Endothelial cell of umbilical vein (primary cell): ENCODE data around the gene UBXN6. TPM values are rescaled to one million over a fixed set of nuclear protein-coding genes. Genes with fewer than 3 reads are reported as not detected.

Source experiments
- BruUV-seq: library from RNA; stranded (reverse); fragments of 400-500 nt; replicated peaks from 2 replicates; lab custom pipeline; 2021; lab: Mats Ljungman, UMichigan
- CTCF ChIA-PET: fragments of 300-600, 350-600 bp; sonication (Branson Sonifier 250); formaldehyde crosslinking; loops from one replicate; lab custom pipeline; 2021; ENCODE audit warnings: antibody characterized with exemption, inconsistent platforms; lab: Charles Lee
- POLR2A ChIA-PET: fragments of 300-600, 350-600 bp; sonication (Branson Sonifier 250); formaldehyde crosslinking; loops from one replicate; lab custom pipeline; 2021; ENCODE audit warnings: antibody characterized with exemption, inconsistent platforms; lab: Charles Lee
- DNase-seq: peaks from one replicate; pipeline ENCODE4 v3.0.0-alpha.2; 2011; ENCODE audit warnings: low read depth, low spot score
- FAIRE-seq: peaks from 2 replicates; lab custom pipeline; 2011; peaks lifted over from hg19 to GRCh38; lab: Jason Lieb, UNC
- H2AFZ ChIP-seq: 2 replicates; pipeline ENCODE4 v1.6.0; 2012; ENCODE audit warnings: low read depth, low read length, control low read depth, inconsistent platforms
- H3K27ac ChIP-seq: 2 replicates; pipeline ENCODE4 v1.5.1; 2011; ENCODE audit warnings: low read depth, mild to moderate bottlenecking, control low read depth, low read length, moderate library complexity; ENCODE audit not compliant: insufficient read depth
- H3K27me3 ChIP-seq, 2 experiments: 2 replicates each; pipeline versions ENCODE4 v1.6.0 to v1.6.1; 2011; ENCODE audit warnings: low read length in 2 of 2, mixed read lengths in 1 of 2; ENCODE audit not compliant: control insufficient read depth in 2 of 2, insufficient read depth in 2 of 2
- H3K36me3 ChIP-seq, 2 experiments: 2 replicates in 1 of 2; 3 replicates in 1 of 2; pipeline ENCODE4 v1.5.1; 2011; ENCODE audit warnings: low read length in 2 of 2, mild to moderate bottlenecking in 1 of 2, moderate library complexity in 1 of 2; ENCODE audit not compliant: control insufficient read depth in 2 of 2, insufficient read depth in 2 of 2; ENCODE audit errors: extremely low read depth in 1 of 2
- H3K4me1 ChIP-seq: 3 replicates; pipeline ENCODE4 v1.5.1; 2011; ENCODE audit warnings: mild to moderate bottlenecking, low read length; ENCODE audit not compliant: control insufficient read depth, insufficient read depth; ENCODE audit errors: extremely low read depth
- H3K4me2 ChIP-seq: 2 replicates; pipeline ENCODE4 v1.6.1; 2011; ENCODE audit warnings: low read length, control low read depth, mixed read lengths; ENCODE audit not compliant: insufficient read depth
- H3K4me3 ChIP-seq, 3 experiments: fragments of 200-600 bp in 1 of 3; sonication (generic), shearing (Covaris generic) in 1 of 3; replicated peaks in 1 of 3; 2 replicates each; pipeline ENCODE4 v1.5.1; 2011 to 2016; ENCODE audit warnings: control low read depth in 3 of 3, low read length in 3 of 3, mild to moderate bottlenecking in 2 of 3, inconsistent platforms in 1 of 3, low read depth in 1 of 3, moderate library complexity in 1 of 3; ENCODE audit not compliant: insufficient read depth in 1 of 3
- H3K79me2 ChIP-seq: 2 replicates; pipeline ENCODE4 v1.6.0; 2012; ENCODE audit warnings: low read length, inconsistent platforms; ENCODE audit not compliant: control insufficient read depth, insufficient read depth
- H3K9ac ChIP-seq: replicated peaks from 2 replicates; pipeline ENCODE3; 2011; ENCODE audit warnings: low read length, control low read depth; ENCODE audit not compliant: insufficient read depth; ENCODE audit errors: extremely low read depth
- H3K9me1 ChIP-seq: replicated peaks from 3 replicates; pipeline ENCODE4 v1.6.0; 2011; ENCODE audit warnings: mild to moderate bottlenecking, low read length; ENCODE audit not compliant: control insufficient read depth, insufficient read depth; ENCODE audit errors: extremely low read depth
- H3K9me3 ChIP-seq: replicated peaks from 2 replicates; pipeline ENCODE4 v1.5.1; 2012; ENCODE audit warnings: low read length, inconsistent platforms; ENCODE audit not compliant: control insufficient read depth, insufficient read depth
- H4K20me1 ChIP-seq: replicated peaks from 2 replicates; pipeline ENCODE3; 2011; ENCODE audit warnings: mild to moderate bottlenecking, low read length; ENCODE audit not compliant: control insufficient read depth, insufficient read depth; ENCODE audit errors: extremely low read depth
- EZH2 ChIP-seq: IDR thresholded peaks from 2 replicates; pipeline ENCODE4 v1.6.1; 2012; ENCODE audit warnings: borderline replicate concordance, low read depth, mild to moderate bottlenecking, moderate library complexity, low read length, inconsistent platforms; ENCODE audit not compliant: severe bottlenecking
- FOS ChIP-seq: IDR thresholded peaks from 2 replicates; pipeline ENCODE4 v1.6.1; 2011; ENCODE audit warnings: mild to moderate bottlenecking, low read length, moderate library complexity, borderline replicate concordance; ENCODE audit not compliant: insufficient read depth
- GATA2 ChIP-seq: IDR thresholded peaks from 2 replicates; pipeline ENCODE4 v1.7.0; 2011; ENCODE audit warnings: low read depth, mild to moderate bottlenecking, moderate library complexity, mixed read lengths, low read length; ENCODE audit not compliant: insufficient read length, insufficient read depth
- JUN ChIP-seq: IDR thresholded peaks from 2 replicates; pipeline ENCODE4 v1.6.1; 2011; ENCODE audit warnings: borderline replicate concordance, low read depth; ENCODE audit not compliant: insufficient read length, insufficient read depth
- MYC ChIP-seq: IDR thresholded peaks from one replicate; pipeline ENCODE4 v1.6.1; 2011; ENCODE audit warnings: mild to moderate bottlenecking, low read depth, low read length
- POLR2A ChIP-seq: IDR thresholded peaks from 2 replicates; pipeline ENCODE4 v1.6.1; 2012; ENCODE audit warnings: low read depth, mild to moderate bottlenecking, control low read depth, low read length
- dilution Hi-C: fragments of 300-500 bp; cut with MboI; formaldehyde crosslinking; loops from one replicate; pipeline ENCODE4 v1.15.0; 2019; ENCODE audit warnings: low sequenced_read_pairs; ENCODE audit not compliant: extremely low pct_ligation_motif_present
- intact Hi-C: fragments of 100-400 bp; cut with micrococcal nuclease; formaldehyde crosslinking; loops from one replicate; pipeline ENCODE4 v1.10.0; 2022
- polyA plus RNA-seq, 4 experiments: library from polyadenylated mRNA; depleted of rRNA in 3 of 4; stranded (reverse) in 3 of 4; unstranded in 1 of 4; fragments of >200 nt; gene quantifications; 2 replicates each; pipeline versions ENCODE4 v1.2.1 to v1.2.3, GENCODE V29; 2011 to 2012; ENCODE audit warnings: missing spikeins in 1 of 4
- total RNA-seq: library from RNA; stranded (reverse); gene quantifications from 2 replicates; pipeline ENCODE4 v1.2.3, GENCODE V29; 2021
- TF ChIP-seq, protein P1 (sequence below), 2 donors: IDR thresholded peaks; 1 replicate in 1 of 2; 2 replicates in 1 of 2; pipeline ENCODE4 v1.5.1; 2011; ENCODE audit warnings: low read length in 2 of 2, mild to moderate bottlenecking in 2 of 2, moderate library complexity in 2 of 2, control low read depth in 1 of 2, inconsistent platforms in 1 of 2, low read depth in 1 of 2; ENCODE audit not compliant: insufficient read depth in 1 of 2; ENCODE audit errors: extremely low read depth in 1 of 2
- TF ChIP-seq, protein P2 (sequence below): IDR thresholded peaks from 2 replicates; pipeline ENCODE4 v1.6.1; 2011; ENCODE audit not compliant: insufficient read depth, insufficient read length

The UBXN6 gene
- total and polyA plus RNA-seq, 2 donors (not counting 3 experiments of a cell fraction or from before 2014, with no cell fraction given): 78.5 to 93.7 TPM

DNA sequence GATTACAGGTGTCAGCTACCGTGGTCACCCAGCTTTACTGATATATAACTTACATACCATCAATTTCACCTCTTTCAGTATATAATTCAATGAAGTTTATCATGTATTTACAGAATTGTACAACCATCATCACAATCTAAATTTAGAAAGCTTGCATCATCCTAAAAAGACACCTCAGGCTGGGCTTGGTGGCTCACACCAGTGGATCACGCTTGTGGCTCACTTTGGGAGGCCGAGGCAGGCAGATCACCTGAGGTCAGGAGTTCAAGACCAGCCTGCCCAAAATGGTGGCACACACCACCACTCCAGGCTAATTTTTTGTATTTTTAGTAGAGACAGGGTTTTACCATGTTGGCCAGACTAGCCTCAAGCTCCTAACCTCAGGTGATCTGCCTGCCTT is 10.2 kb upstream of the UBXN6 start:
- Histone ChIP-seq H3K4me1 (no peaks in the 10 kb centered on the region), H3K36me3 (no peaks in the 10 kb centered on the region), H3K9me1 (no peaks in the 10 kb centered on the region), H3K4me3 (no peak overlapping the region), H2AFZ (no peak overlapping the region), H3K27me3 (no peaks in the 10 kb centered on the region), H3K4me2 (no peak overlapping the region), H3K9ac (no peak overlapping the region), H4K20me1 (no peaks in the 10 kb centered on the region), H3K27ac (no peak overlapping the region), H3K79me2 (peaks cover 5% of the 10 kb centered on the region), H3K9me3 (no peaks in the 10 kb centered on the region)
- DNase-seq (no peak), FAIRE-seq (no peak)
- dilution Hi-C loops (no loop called here), intact Hi-C loops (no loop called here)
- no TSS peak for BruUV-seq
- TF ChIP-seq, protein P1, sequence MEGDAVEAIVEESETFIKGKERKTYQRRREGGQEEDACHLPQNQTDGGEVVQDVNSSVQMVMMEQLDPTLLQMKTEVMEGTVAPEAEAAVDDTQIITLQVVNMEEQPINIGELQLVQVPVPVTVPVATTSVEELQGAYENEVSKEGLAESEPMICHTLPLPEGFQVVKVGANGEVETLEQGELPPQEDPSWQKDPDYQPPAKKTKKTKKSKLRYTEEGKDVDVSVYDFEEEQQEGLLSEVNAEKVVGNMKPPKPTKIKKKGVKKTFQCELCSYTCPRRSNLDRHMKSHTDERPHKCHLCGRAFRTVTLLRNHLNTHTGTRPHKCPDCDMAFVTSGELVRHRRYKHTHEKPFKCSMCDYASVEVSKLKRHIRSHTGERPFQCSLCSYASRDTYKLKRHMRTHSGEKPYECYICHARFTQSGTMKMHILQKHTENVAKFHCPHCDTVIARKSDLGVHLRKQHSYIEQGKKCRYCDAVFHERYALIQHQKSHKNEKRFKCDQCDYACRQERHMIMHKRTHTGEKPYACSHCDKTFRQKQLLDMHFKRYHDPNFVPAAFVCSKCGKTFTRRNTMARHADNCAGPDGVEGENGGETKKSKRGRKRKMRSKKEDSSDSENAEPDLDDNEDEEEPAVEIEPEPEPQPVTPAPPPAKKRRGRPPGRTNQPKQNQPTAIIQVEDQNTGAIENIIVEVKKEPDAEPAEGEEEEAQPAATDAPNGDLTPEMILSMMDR (IDR thresholded peaks at IDR 0.05; ENCODE audit: extremely low read depth in 1 of 2, insufficient read depth in 1 of 2, low read depth in 1 of 2, low read length in 2 of 2): no peak
- TF ChIP-seq POLR2A: no peak
- no peak for TF ChIP-seq GATA2
- TF ChIP-seq, protein P2, sequence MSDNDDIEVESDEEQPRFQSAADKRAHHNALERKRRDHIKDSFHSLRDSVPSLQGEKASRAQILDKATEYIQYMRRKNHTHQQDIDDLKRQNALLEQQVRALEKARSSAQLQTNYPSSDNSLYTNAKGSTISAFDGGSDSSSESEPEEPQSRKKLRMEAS: no peak
- TF ChIP-seq JUN: no peak
- no peak for TF ChIP-seq FOS
- TF ChIP-seq EZH2: no peak
- TF ChIP-seq MYC: no peak
- ChIA-PET POLR2A (no interaction called here), CTCF (no interaction called here)
